NB4 (cell line): ENCODE data around the gene NUMB.

ENCODE experiments used
- DNase-seq: peaks from one replicate; pipeline ENCODE4 v3.0.0; 2010; ENCODE audit warnings: low read depth
- H3K4me3 ChIP-seq: one replicate; pipeline ENCODE4 v1.5.1; 2011; ENCODE audit warnings: mild to moderate bottlenecking, low read depth, low read length, moderate library complexity
- CTCF ChIP-seq: IDR thresholded peaks from one replicate; pipeline ENCODE4 v1.5.1; 2012; ENCODE audit warnings: low read depth, low read length
- MAX ChIP-seq: IDR thresholded peaks from 2 replicates; pipeline ENCODE4 v1.6.1; 2011; ENCODE audit warnings: low read depth, low read length
- MYC ChIP-seq: IDR thresholded peaks from 2 replicates; pipeline ENCODE4 v1.6.1; 2011; ENCODE audit warnings: low read depth, low read length
- POLR2A ChIP-seq: IDR thresholded peaks from 2 replicates; pipeline ENCODE4 v1.6.1; 2011; ENCODE audit warnings: mild to moderate bottlenecking; ENCODE audit not compliant: insufficient read length; ENCODE audit errors: extremely low read depth

NUMB gene

GRCh38 chr14:73243341-73243740 is 215.0 kb downstream of the NUMB start:
- no peak for TF ChIP-seq MYC
- TF ChIP-seq CTCF, result no peak
- TF ChIP-seq MAX, result no peak
- TF ChIP-seq POLR2A, result no peak
- DNase-seq, result no peak
- no peak overlapping the region for H3K4me3 ChIP-seq

GRCh38 chr14:73242357-73242901 is 215.9 kb downstream of the NUMB start:
- DNase-seq, result peak; percentile 43
- H3K4me3 ChIP-seq, result no peak overlapping the region
- no peak for TF ChIP-seq POLR2A
- no peak for TF ChIP-seq MYC
- no peak for TF ChIP-seq CTCF
- no peak for TF ChIP-seq MAX

GRCh38 chr14:73241481-73242165 is 216.7 kb downstream of the NUMB start:
- no peak for TF ChIP-seq MAX
- TF ChIP-seq MYC, result no peak
- TF ChIP-seq CTCF, result no peak
- no peak for TF ChIP-seq POLR2A
- H3K4me3 ChIP-seq, result no peak overlapping the region
- DNase-seq, result no peak

- no peak overlapping the region for H3K4me3 ChIP-seq
- no peak for TF ChIP-seq POLR2A
- TF ChIP-seq CTCF, result no peak
- no peak; the same call in 1 of the 2 replicates for TF ChIP-seq MYC
- TF ChIP-seq MAX, result no peak
- DNase-seq, result peak; percentile 81
Measured at GRCh38 chr14:73240816-73241480, 217.4 kb downstream of the NUMB start.

- TF ChIP-seq CTCF (no peak), MYC (no peak), POLR2A (no peak), MAX (no peak)
- no peak for DNase-seq
- no peak overlapping the region for H3K4me3 ChIP-seq
Measured at GRCh38 chr14:73239393-73240241, 218.7 kb downstream of the NUMB start.
